H9 (cell line): Measurements from ENCODE around the gene LRPAP1. TPM values are rescaled to one million over a fixed set of nuclear protein-coding genes. Genes with fewer than 3 reads are reported as not detected.

Source experiments
- DNase-seq: peaks from one replicate; pipeline ENCODE4 v3.0.0-alpha.2; 2017
- H2AFZ ChIP-seq: one replicate; pipeline ENCODE4 v1.6.1; 2013; ENCODE audit warnings: mild to moderate bottlenecking, low read length, control low read depth, moderate library complexity
- H2AK5ac ChIP-seq: 2 replicates; pipeline ENCODE4 v1.6.1; 2013; ENCODE audit warnings: low read length, control low read depth, mixed read lengths; ENCODE audit not compliant: insufficient read length
- H2BK120ac ChIP-seq: one replicate; pipeline ENCODE4 v1.6.1; 2013; ENCODE audit warnings: low read depth, mild to moderate bottlenecking, low read length, control low read depth, inconsistent platforms; ENCODE audit not compliant: poor library complexity, severe bottlenecking
- H2BK12ac ChIP-seq: 2 replicates; pipeline ENCODE4 v1.6.1; 2013; ENCODE audit warnings: low read length, control low read depth, mixed read lengths, low read depth; ENCODE audit not compliant: insufficient read length
- H2BK15ac ChIP-seq: 2 replicates; pipeline ENCODE4 v1.6.1; 2013; ENCODE audit warnings: low read depth, low read length, control low read depth
- H2BK20ac ChIP-seq: one replicate; pipeline ENCODE4 v1.6.1; 2013; ENCODE audit warnings: low read depth, mild to moderate bottlenecking, low read length, control low read depth, inconsistent platforms; ENCODE audit not compliant: poor library complexity, severe bottlenecking
- H2BK5ac ChIP-seq: 2 replicates; pipeline ENCODE4 v1.6.1; 2013; ENCODE audit warnings: low read length, control low read depth, mixed read lengths; ENCODE audit not compliant: insufficient read length
- H3K14ac ChIP-seq: 2 replicates; pipeline ENCODE4 v1.6.1; 2013; ENCODE audit warnings: low read length, control low read depth; ENCODE audit not compliant: insufficient read depth
- H3K18ac ChIP-seq: 2 replicates; pipeline ENCODE4 v1.6.1; 2013; ENCODE audit warnings: low read depth, mild to moderate bottlenecking, mixed read lengths, low read length, control low read depth; ENCODE audit not compliant: insufficient read length
- H3K23ac ChIP-seq: 2 replicates; pipeline ENCODE4 v1.6.1; 2013; ENCODE audit warnings: low read length, control low read depth, mixed read lengths, low read depth; ENCODE audit not compliant: insufficient read length
- H3K23me2 ChIP-seq: 2 replicates; pipeline ENCODE4 v1.6.1; 2013; ENCODE audit warnings: low read depth, mild to moderate bottlenecking, mixed read lengths, low read length, control low read depth; ENCODE audit not compliant: insufficient read length, poor library complexity, severe bottlenecking
- H3K27ac ChIP-seq: 2 replicates; pipeline ENCODE4 v1.5.1; 2013; ENCODE audit warnings: low read length, control low read depth, mixed read lengths, low read depth; ENCODE audit not compliant: insufficient read length
- H3K27me3 ChIP-seq: 2 replicates; pipeline ENCODE4 v1.6.1; 2013; ENCODE audit warnings: low read length, control low read depth, inconsistent platforms; ENCODE audit not compliant: insufficient read depth
- H3K4ac ChIP-seq: 2 replicates; pipeline ENCODE4 v1.6.1; 2013; ENCODE audit warnings: low read depth, mild to moderate bottlenecking, control low read depth, inconsistent platforms, low read length, moderate library complexity
- H3K4me1 ChIP-seq: 2 replicates; pipeline ENCODE4 v1.6.1; 2013; ENCODE audit warnings: low read length, control low read depth, inconsistent platforms; ENCODE audit not compliant: insufficient read depth
- H3K4me2 ChIP-seq: 2 replicates; pipeline ENCODE4 v1.6.1; 2013; ENCODE audit warnings: low read length, control low read depth, mixed read lengths; ENCODE audit not compliant: insufficient read length, insufficient read depth
- H3K56ac ChIP-seq: 2 replicates; pipeline ENCODE4 v1.6.1; 2013; ENCODE audit warnings: low read depth, mild to moderate bottlenecking, mixed read lengths, low read length, control low read depth; ENCODE audit not compliant: insufficient read length
- H3K79me1 ChIP-seq: 2 replicates; pipeline ENCODE4 v1.6.1; 2013; ENCODE audit warnings: low read depth, mild to moderate bottlenecking, moderate library complexity, low read length, control low read depth, inconsistent platforms; ENCODE audit not compliant: insufficient read depth, poor library complexity, severe bottlenecking
- H3K79me2 ChIP-seq: 2 replicates; pipeline ENCODE4 v1.6.1; 2013; ENCODE audit warnings: low read length, control low read depth, inconsistent platforms; ENCODE audit not compliant: insufficient read depth
- H3K9ac ChIP-seq: 2 replicates; pipeline ENCODE4 v1.6.1; 2013; ENCODE audit warnings: low read length, control low read depth, mixed read lengths; ENCODE audit not compliant: insufficient read length; ENCODE audit errors: extremely low read depth
- H3K9me3 ChIP-seq: one replicate; pipeline ENCODE4 v1.6.1; 2013; ENCODE audit warnings: low read depth, low read length, inconsistent platforms; ENCODE audit not compliant: control insufficient read depth
- H3T11ph ChIP-seq: one replicate; pipeline ENCODE4 v1.6.1; 2013; ENCODE audit warnings: mild to moderate bottlenecking, low read length, control low read depth, inconsistent platforms
- H4K20me1 ChIP-seq: one replicate; pipeline ENCODE4 v1.6.1; 2013; ENCODE audit not compliant: control insufficient read depth, insufficient read length, insufficient read depth
- H4K5ac ChIP-seq: 2 replicates; pipeline ENCODE4 v1.6.1; 2013; ENCODE audit warnings: low read depth, mild to moderate bottlenecking, mixed read lengths, low read length, control low read depth; ENCODE audit not compliant: insufficient read length
- H4K8ac ChIP-seq: replicated peaks from 2 replicates; pipeline ENCODE4 v1.6.1; 2013; ENCODE audit warnings: low read length, control low read depth, mixed read lengths, low read depth; ENCODE audit not compliant: insufficient read length
- H4K91ac ChIP-seq: 2 replicates; pipeline ENCODE4 v1.6.1; 2013; ENCODE audit warnings: low read depth, mild to moderate bottlenecking, moderate library complexity, mixed read lengths, low read length, control low read depth; ENCODE audit not compliant: insufficient read length
- H3K27ac Mint-ChIP-seq, 3 experiments: 2 replicates in 2 of 3; 3 replicates in 1 of 3; pipeline ENCODE4 v1.8.0; 2020 to 2021; ENCODE audit warnings: mixed read lengths in 3 of 3, mild to moderate bottlenecking in 1 of 3, moderate library complexity in 1 of 3
- H3K27me3 Mint-ChIP-seq: 2 replicates; pipeline ENCODE4 v1.8.0; 2021; ENCODE audit warnings: low read depth, mild to moderate bottlenecking, moderate library complexity, mixed read lengths
- H3K36me3 Mint-ChIP-seq, 3 experiments: 2 replicates in 2 of 3; 3 replicates in 1 of 3; pipeline ENCODE4 v1.8.0; 2020 to 2021; ENCODE audit warnings: low read depth in 3 of 3, mixed read lengths in 3 of 3; ENCODE audit not compliant: insufficient read depth in 1 of 3
- H3K4me1 Mint-ChIP-seq, 2 experiments: 2 replicates each; pipeline ENCODE4 v1.8.0; 2020; ENCODE audit warnings: mixed read lengths in 2 of 2
- H3K4me3 Mint-ChIP-seq, 2 experiments: 2 replicates in 1 of 2; 3 replicates in 1 of 2; pipeline ENCODE4 v1.8.0; 2020 to 2021; ENCODE audit warnings: mild to moderate bottlenecking in 2 of 2, mixed read lengths in 2 of 2, moderate library complexity in 1 of 2
- H3K9me3 Mint-ChIP-seq, 2 experiments: 2 replicates in 1 of 2; 3 replicates in 1 of 2; pipeline ENCODE4 v1.8.0; 2020; ENCODE audit warnings: mild to moderate bottlenecking in 2 of 2, mixed read lengths in 2 of 2, moderate library complexity in 1 of 2
- CTCF ChIP-seq: fragments of 200-600 bp; sonication (generic); conservative IDR thresholded peaks from 3 replicates; pipeline ENCODE4 v1.8.0; 2021; ENCODE audit warnings: antibody characterized with exemption, mild to moderate bottlenecking
- WGBS: extraction: QIAGEN DNeasy Blood & Tissue Kit; methylation state at CpG from one replicate; pipeline ENCODE4 v1.1.7; 2013; ENCODE audit warnings: missing lambda C conversion rate, low lambda C conversion rate, mixed read lengths; ENCODE audit not compliant: insufficient read length; ENCODE audit errors: extremely low coverage; 5-methylcytosine and 5-hydroxymethylcytosine counted together
- total RNA-seq: library from RNA; stranded (reverse); gene quantifications from 2 replicates; pipeline ENCODE4 v1.2.1, GENCODE V29; 2021

Gene LRPAP1
- total RNA-seq, 1 experiment from 2014 or later: 85.9 TPM

- H3K36me3 Mint-ChIP-seq: peaks cover 1 to 13% (median 3%) of the 10 kb centered on the region in 3 experiments
- TF ChIP-seq CTCF: no peak
- Histone ChIP-seq H4K5ac (no peak overlapping the region), H2BK20ac (no peak overlapping the region), H2AFZ (no peak overlapping the region), H3T11ph (no peak overlapping the region), H3K4me2 (no peak overlapping the region), H3K27me3 (peaks cover 4% of the 10 kb centered on the region; the same call in 1 of the 2 replicates), H4K91ac (no peak overlapping the region), H3K23me2 (no peaks in the 10 kb centered on the region), H3K9ac (no peak overlapping the region), H2BK15ac (no peak overlapping the region), H3K79me1 (no peaks in the 10 kb centered on the region), H4K8ac (no peak overlapping the region), H2AK5ac (no peak overlapping the region), H3K9me3 (no peaks in the 10 kb centered on the region), H3K18ac (no peak overlapping the region), H3K27ac (no peak overlapping the region), H3K14ac (no peak overlapping the region), H3K56ac (no peak overlapping the region), H3K23ac (no peak overlapping the region), H2BK12ac (no peak overlapping the region), H3K4ac (no peak overlapping the region), H2BK5ac (no peak overlapping the region), H2BK120ac (no peak overlapping the region), H3K79me2 (no peaks in the 10 kb centered on the region), H4K20me1 (peaks cover 4% of the 10 kb centered on the region), H3K4me1 (no peaks in the 10 kb centered on the region)
- no CpG with 5 or more reads among the region's 11 CpGs for WGBS
- H3K4me3 Mint-ChIP-seq: no peak overlapping the region
- no peaks in the 10 kb centered on the region; a peak in 1 of 5 replicates for H3K9me3 Mint-ChIP-seq
- no peak overlapping the region for H3K27ac Mint-ChIP-seq
- H3K4me1 Mint-ChIP-seq: peaks cover 2 to 11% of the 10 kb centered on the region in 2 experiments; a peak in 2 of 4 replicates
- DNase-seq: no peak
- H3K27me3 Mint-ChIP-seq: peaks cover 72% of the 10 kb centered on the region
Observed at GRCh38 chr4:3498407-3498806, 33.8 kb downstream of the LRPAP1 start.
